Stimulated activated CD8-positive, alpha-beta memory T cell treated with anti-CD3 and anti-CD28 coated beads, Interleukin-2, amount 100 ng/mL, for 48 hours (primary cell): ENCODE measurements around the gene MRPS10.

Experiments
- DNase-seq, 2 donors: peaks; one replicate each; pipeline ENCODE4 v3.0.0-alpha.2; 2020; ENCODE audit warnings: low read depth in 2 of 2

The MRPS10 gene

GRCh38 chr6:42217519-42218367 is at the start of gene MRPS10:
Gene MRPS10 (minus strand): TSS chr6:42217861. CDS start chr6:42217849, 12 bp downstream.
- DNase-seq, result peak; percentile 78 to 80

- DNase-seq, result no peak
Measured at GRCh38 chr6:42266538-42266937, 48.9 kb upstream of the MRPS10 start.

- no peak for DNase-seq
Measured at GRCh38 chr6:42264852-42265390, 47.3 kb upstream of the MRPS10 start.

GRCh38 chr6:42264162-42264851 is 46.6 kb upstream of the MRPS10 start:
- DNase-seq, result no peak

- DNase-seq, result no peak
Measured at GRCh38 chr6:42263165-42263728, 45.6 kb upstream of the MRPS10 start.

GRCh38 chr6:42260972-42261371 is 43.3 kb upstream of the MRPS10 start:
- peak in 1 of 2 donors; percentile 19 for DNase-seq

GRCh38 chr6:42260396-42260888 is 42.8 kb upstream of the MRPS10 start:
- no peak for DNase-seq

- DNase-seq, result no peak
Measured at GRCh38 chr6:42259841-42260395, 42.3 kb upstream of the MRPS10 start.

GRCh38 chr6:42259286-42259685 is 41.6 kb upstream of the MRPS10 start:
- DNase-seq, result no peak

GRCh38 chr6:42257614-42258013 is 40.0 kb upstream of the MRPS10 start:
- DNase-seq, result no peak

- DNase-seq, result no peak
Measured at GRCh38 chr6:42257063-42257462, 39.4 kb upstream of the MRPS10 start.

GRCh38 chr6:42255050-42255449 is 37.4 kb upstream of the MRPS10 start:
- no peak for DNase-seq

GRCh38 chr6:42254505-42254904 is 36.8 kb upstream of the MRPS10 start:
- DNase-seq, result no peak

GRCh38 chr6:42251911-42252637 is 34.4 kb upstream of the MRPS10 start:
- no peak for DNase-seq

- DNase-seq, result no peak
Measured at GRCh38 chr6:42251500-42251899, 33.8 kb upstream of the MRPS10 start.

- DNase-seq, result no peak
Measured at GRCh38 chr6:42250274-42250931, 32.7 kb upstream of the MRPS10 start.

- no peak for DNase-seq
Measured at GRCh38 chr6:42249279-42249678, 31.6 kb upstream of the MRPS10 start.

- no peak for DNase-seq
Measured at GRCh38 chr6:42243046-42243445, 25.4 kb upstream of the MRPS10 start.

GRCh38 chr6:42241915-42242314 is 24.3 kb upstream of the MRPS10 start:
- DNase-seq, result no peak

- no peak for DNase-seq
Measured at GRCh38 chr6:42239736-42240375, 22.2 kb upstream of the MRPS10 start.
